Measurements from ENCODE around the gene DCK.

DCK gene

DNA sequence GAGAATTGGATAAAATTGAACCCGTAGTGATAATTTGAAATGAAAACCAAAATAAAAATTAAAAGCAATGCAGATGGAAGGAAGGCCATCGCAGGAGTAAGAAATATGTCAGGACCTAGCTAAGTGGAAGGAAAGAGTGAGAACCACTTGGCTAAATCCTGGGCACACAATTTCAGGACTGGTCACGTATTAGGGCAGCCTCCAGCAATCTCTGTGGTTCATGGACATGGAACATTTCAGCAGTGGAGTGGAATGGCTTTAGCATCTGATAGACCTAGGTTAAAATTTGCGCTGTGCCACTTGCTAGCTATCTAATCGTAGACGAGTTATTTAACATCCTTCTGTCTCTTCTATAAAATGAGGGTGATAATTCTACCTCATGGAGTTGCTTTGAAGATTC, 71.1 kb downstream of the DCK start:
- no peak for DNase-seq (ENCODE audit: low spot score)

DNA sequence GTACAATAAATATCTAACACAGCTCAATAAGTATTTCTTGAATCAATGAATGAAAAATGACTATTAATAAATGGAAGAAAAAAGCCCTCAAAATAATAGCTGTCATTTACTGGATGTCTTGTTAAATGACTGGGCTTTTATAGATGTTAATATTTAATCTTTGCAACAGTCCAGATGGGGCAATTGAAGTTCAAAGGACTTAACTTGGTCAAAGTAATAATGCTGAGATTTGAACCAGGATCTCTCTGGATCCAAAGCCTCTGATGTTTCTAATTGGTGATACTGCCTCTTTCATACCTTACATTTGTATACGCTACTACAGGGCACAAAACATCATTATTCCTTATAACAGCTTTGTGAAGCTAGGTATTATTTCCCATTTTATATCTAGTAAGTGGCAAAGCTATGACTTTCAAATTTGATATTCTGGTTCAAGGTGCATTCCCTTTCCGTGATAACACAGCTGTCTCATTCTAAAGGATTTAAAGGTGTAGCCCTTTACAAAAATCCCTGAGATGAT, 72.6 kb downstream of the DCK start:
- DNase-seq (ENCODE audit: low spot score), result no peak

DNA sequence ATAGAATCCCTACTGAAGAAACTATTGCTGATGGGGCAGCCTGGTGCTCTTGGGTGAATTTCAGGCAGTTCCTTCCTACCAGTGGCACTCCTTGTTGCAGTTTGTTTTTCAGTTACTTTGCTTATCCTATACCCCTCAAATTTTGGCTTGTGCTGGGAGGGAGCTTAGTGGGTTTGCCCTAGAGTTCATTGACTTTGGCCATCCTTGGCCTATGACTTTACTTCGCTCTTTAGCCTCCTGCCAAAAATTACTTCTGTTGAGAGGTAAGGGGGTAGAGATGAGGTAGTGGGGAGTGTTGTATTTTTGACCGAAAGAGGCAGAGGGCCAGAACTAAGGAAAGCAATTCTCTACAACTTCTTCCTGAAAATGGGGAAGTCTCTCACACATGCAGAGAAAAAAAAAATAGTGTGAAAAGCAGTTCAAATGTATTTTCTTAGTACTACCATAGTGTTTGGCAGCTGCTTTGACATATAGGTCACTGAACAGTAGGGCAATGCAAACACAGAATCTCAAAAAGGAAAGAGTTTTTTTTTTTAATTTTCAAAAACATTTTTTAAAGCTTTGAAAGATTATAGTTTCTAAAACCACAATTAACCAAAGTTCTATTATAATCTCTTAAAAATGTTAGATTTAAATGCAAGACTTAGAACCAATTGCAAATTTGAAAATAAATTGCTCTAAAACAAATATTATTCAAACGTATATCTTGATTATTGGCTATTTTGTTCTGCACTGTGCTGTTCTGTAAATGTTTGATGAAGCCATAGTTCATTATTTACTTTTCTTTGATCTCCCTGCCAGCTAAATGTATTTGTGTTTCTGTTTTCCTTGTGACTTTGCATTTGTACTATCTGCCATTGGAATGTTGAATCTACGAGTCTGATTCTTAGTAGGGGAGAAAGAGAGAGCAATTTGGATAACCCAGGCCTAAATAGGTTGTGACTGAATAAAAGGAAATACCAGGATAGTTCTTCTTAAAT, 73.6 kb downstream of the DCK start:
- DNase-seq (ENCODE audit: low spot score), result no peak

DNA sequence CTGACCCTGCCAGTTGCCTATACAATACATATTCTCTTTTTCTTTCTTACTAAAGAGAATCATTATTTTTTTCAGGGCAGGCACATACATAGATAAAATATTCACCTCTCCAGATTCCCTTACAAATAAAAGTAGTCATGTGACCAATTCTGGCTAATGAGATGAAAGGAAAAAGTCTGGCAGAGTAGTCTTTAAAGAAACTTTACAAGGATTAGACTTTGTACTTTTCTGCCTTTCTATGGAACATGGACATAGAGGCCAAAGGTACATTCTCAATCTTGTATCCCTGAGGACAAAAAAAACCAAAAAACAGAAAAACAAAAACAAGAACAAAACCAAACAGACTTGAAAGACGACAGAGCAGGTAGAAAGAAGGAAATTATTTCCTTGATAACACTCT, 75.6 kb downstream of the DCK start:
- no peak for DNase-seq (ENCODE audit: low spot score)

DNA sequence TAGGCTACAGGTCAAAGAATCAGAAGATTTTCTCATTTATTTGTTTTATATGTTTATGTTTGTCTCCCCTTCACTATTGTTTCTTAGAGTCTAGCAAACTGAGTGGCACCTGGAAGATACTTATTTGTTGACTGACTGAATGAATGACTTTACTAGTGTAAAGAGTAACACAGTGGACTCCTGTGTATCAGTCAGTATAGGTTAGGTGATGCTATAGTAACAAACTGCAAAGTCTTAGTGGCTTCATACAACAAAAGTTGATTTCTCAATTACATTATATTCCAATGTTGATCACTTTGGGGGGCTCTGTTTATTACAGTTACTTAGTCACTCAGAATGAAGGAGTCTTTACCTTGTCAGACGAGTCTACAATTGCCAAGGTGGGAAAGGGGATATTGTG, 76.6 kb downstream of the DCK start:
- no peak for DNase-seq (ENCODE audit: low spot score)

DNA sequence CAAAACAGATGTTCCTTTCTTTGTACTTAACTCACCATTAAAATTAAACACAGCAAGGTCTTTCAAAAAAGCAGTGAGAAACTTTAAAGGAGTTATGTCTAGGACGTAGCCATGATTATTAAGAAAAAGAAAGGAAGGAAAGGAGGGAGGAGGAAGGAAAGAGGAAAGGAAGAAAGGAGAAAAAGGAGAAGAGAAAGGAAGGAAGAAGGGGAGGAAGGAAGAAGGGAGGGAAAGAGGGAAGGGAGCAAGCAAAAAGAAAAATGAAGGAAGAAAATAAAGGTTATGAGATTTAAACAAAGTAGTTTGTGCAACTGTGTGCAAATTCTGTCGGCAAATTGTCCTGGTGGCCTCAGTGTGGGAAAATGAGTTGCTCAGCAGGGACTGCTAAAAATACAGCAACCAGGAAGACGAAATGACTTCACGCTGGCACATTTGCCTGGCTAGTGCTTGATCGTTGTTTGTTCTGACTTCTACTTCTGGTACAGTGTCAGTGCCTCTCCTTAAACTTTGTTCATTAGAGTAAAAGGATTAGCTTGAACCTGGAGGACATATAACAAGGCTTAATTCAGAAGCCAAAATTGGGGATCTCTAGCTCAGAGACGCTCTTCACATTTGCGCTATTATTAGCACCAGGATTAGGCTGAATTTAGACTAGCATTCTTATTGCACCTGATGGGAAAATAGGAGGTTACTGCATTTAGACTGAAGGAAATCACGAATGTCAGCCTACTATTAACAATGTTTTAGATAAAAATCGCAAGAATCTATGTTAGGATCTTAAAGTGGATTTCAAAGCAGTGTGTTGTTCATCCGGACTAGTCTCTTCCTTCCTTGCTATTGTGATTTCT, 81.2 kb downstream of the DCK start:
- DNase-seq (ENCODE audit: low spot score), result no peak
